ENCODE results near the gene R3HCC1L.

Gene R3HCC1L

GRCh38 chr10:98205351-98205750 lies 70.9 kb downstream of the R3HCC1L start:
- peaks cover 48% of the 10 kb centered on the region for H3K79me2 ChIP-seq (ENCODE audit: insufficient read depth, low read length)
- H3K9me3 ChIP-seq (ENCODE audit: insufficient read depth, low read length), result no peaks in the 10 kb centered on the region
- no peak overlapping the region for H3K9ac ChIP-seq (ENCODE audit: low read length)
- no peak overlapping the region for H3K4me3 ChIP-seq (ENCODE audit: insufficient read depth, low read length, poor library complexity, severe bottlenecking)
- H3K4me2 ChIP-seq (ENCODE audit: low read depth, low read length, poor library complexity, severe bottlenecking), result no peak overlapping the region
- no peaks in the 10 kb centered on the region for H3K9me2 ChIP-seq (replicated peaks; ENCODE audit: insufficient read depth, low read length)
- no peak overlapping the region for H3K27ac ChIP-seq (ENCODE audit: low read depth, low read length)
- TF ChIP-seq CTCF (IDR thresholded peaks at IDR 0.05; ENCODE audit: insufficient read depth, low read length, poor library complexity, severe bottlenecking) (no peak), EZH2phosphoT487 (conservative IDR thresholded peaks at IDR 0.05; ENCODE audit: low read length) (no peak)
- peaks cover 13% of the 10 kb centered on the region for H3K36me3 ChIP-seq (ENCODE audit: low read length)
- no peak overlapping the region for H2AFZ ChIP-seq (ENCODE audit: low read depth, low read length, severe bottlenecking)
- H4K20me1 ChIP-seq (ENCODE audit: low read depth, low read length), result no peaks in the 10 kb centered on the region
- no peaks in the 10 kb centered on the region for H3K27me3 ChIP-seq (ENCODE audit: low read length)
- H3F3A ChIP-seq (ENCODE audit: insufficient read depth), result 0 out of 2 replicates have a peak, but pooled peaks cover 3% of the 10 kb centered on the region

GRCh38 chr10:98208925-98209324 lies 74.5 kb downstream of the R3HCC1L start:
- H3K9me2 ChIP-seq (replicated peaks; ENCODE audit: insufficient read depth, low read length), result no peaks in the 10 kb centered on the region
- 0 out of 2 replicates have a peak, but pooled peaks cover 3% of the 10 kb centered on the region for H3F3A ChIP-seq (ENCODE audit: insufficient read depth)
- H3K9ac ChIP-seq (ENCODE audit: low read length), result no peak overlapping the region
- H3K4me3 ChIP-seq (ENCODE audit: insufficient read depth, low read length, poor library complexity, severe bottlenecking), result no peak overlapping the region
- no peak overlapping the region for H3K27ac ChIP-seq (ENCODE audit: low read depth, low read length)
- H3K4me2 ChIP-seq (ENCODE audit: low read depth, low read length, poor library complexity, severe bottlenecking), result no peak overlapping the region
- TF ChIP-seq CTCF (IDR thresholded peaks at IDR 0.05; ENCODE audit: insufficient read depth, low read length, poor library complexity, severe bottlenecking) (no peak), EZH2phosphoT487 (conservative IDR thresholded peaks at IDR 0.05; ENCODE audit: low read length) (no peak)
- H2AFZ ChIP-seq (ENCODE audit: low read depth, low read length, severe bottlenecking), result no peak overlapping the region
- no peaks in the 10 kb centered on the region for H3K27me3 ChIP-seq (ENCODE audit: low read length)
- no peaks in the 10 kb centered on the region for H4K20me1 ChIP-seq (ENCODE audit: low read depth, low read length)
- H3K36me3 ChIP-seq (ENCODE audit: low read length), result peaks cover 20% of the 10 kb centered on the region
- H3K79me2 ChIP-seq (ENCODE audit: insufficient read depth, low read length), result peaks cover 50% of the 10 kb centered on the region
- H3K9me3 ChIP-seq (ENCODE audit: insufficient read depth, low read length), result no peaks in the 10 kb centered on the region

GRCh38 chr10:98209441-98209840 lies 75.0 kb downstream of the R3HCC1L start:
- H3K27me3 ChIP-seq (ENCODE audit: low read length), result no peaks in the 10 kb centered on the region
- H3K9ac ChIP-seq (ENCODE audit: low read length), result no peak overlapping the region
- TF ChIP-seq CTCF (IDR thresholded peaks at IDR 0.05; ENCODE audit: insufficient read depth, low read length, poor library complexity, severe bottlenecking) (no peak), EZH2phosphoT487 (conservative IDR thresholded peaks at IDR 0.05; ENCODE audit: low read length) (no peak)
- H3K9me2 ChIP-seq (replicated peaks; ENCODE audit: insufficient read depth, low read length), result no peaks in the 10 kb centered on the region
- H4K20me1 ChIP-seq (ENCODE audit: low read depth, low read length), result no peaks in the 10 kb centered on the region
- H3F3A ChIP-seq (ENCODE audit: insufficient read depth), result 0 out of 2 replicates have a peak, but pooled peaks cover 3% of the 10 kb centered on the region
- no peak overlapping the region for H2AFZ ChIP-seq (ENCODE audit: low read depth, low read length, severe bottlenecking)
- peaks cover 20% of the 10 kb centered on the region for H3K36me3 ChIP-seq (ENCODE audit: low read length)
- H3K27ac ChIP-seq (ENCODE audit: low read depth, low read length), result no peak overlapping the region
- H3K4me3 ChIP-seq (ENCODE audit: insufficient read depth, low read length, poor library complexity, severe bottlenecking), result no peak overlapping the region
- peaks cover 51% of the 10 kb centered on the region for H3K79me2 ChIP-seq (ENCODE audit: insufficient read depth, low read length)
- no peak overlapping the region for H3K4me2 ChIP-seq (ENCODE audit: low read depth, low read length, poor library complexity, severe bottlenecking)
- no peaks in the 10 kb centered on the region for H3K9me3 ChIP-seq (ENCODE audit: insufficient read depth, low read length)
